H1 (cell line): ENCODE results near the gene SLC25A39. TPM values are rescaled to one million over a fixed set of nuclear protein-coding genes. Genes with fewer than 3 reads are reported as not detected.

ENCODE experiments used
- KDM4A ChIP-seq: IDR thresholded peaks from one replicate; pipeline ENCODE4 v1.7.1; 2012; ENCODE audit warnings: low read depth, mild to moderate bottlenecking, moderate library complexity, low read length, inconsistent platforms; ENCODE audit not compliant: severe bottlenecking
- NRF1 ChIP-seq: IDR thresholded peaks from 2 replicates; pipeline ENCODE4 v1.6.1; 2011; ENCODE audit warnings: mild to moderate bottlenecking, low read depth, low read length, improper control_type of control experiment
- RAD21 ChIP-seq, 2 experiments: IDR thresholded peaks in 1 of 2; conservative IDR thresholded peaks in 1 of 2; 2 replicates each; pipeline ENCODE4 v1.6.1; 2011; ENCODE audit warnings: low read depth in 2 of 2, low read length in 2 of 2, improper control_type of control experiment in 1 of 2, inconsistent platforms in 1 of 2, mild to moderate bottlenecking in 1 of 2, moderate library complexity in 1 of 2
- RFX5 ChIP-seq: IDR thresholded peaks from 2 replicates; pipeline ENCODE4 v1.6.1; 2011; ENCODE audit warnings: low read depth, low read length, improper control_type of control experiment, borderline replicate concordance
- SIX5 ChIP-seq: IDR thresholded peaks from 2 replicates; pipeline ENCODE4 v1.6.1; 2011; ENCODE audit warnings: mild to moderate bottlenecking, low read depth, low read length
- TAF7 ChIP-seq: optimal IDR thresholded peaks from 2 replicates; pipeline ENCODE3; 2011; ENCODE audit warnings: low read depth, mild to moderate bottlenecking, inconsistent platforms, low read length, moderate library complexity, borderline replicate concordance
- USF2 ChIP-seq: IDR thresholded peaks from 2 replicates; pipeline ENCODE4 v1.6.1; 2011; ENCODE audit warnings: low read length, improper control_type of control experiment
- polyA plus RNA-seq, 7 experiments: library from polyadenylated mRNA; depleted of rRNA in 3 of 7; stranded (reverse) in 5 of 7; unstranded in 2 of 7; fragments of >200 nt in 5 of 7; fragments of 200-250 nt in 2 of 7; gene quantifications; 1 replicate in 5 of 7; 2 replicates in 1 of 7; 4 replicates in 1 of 7; pipeline versions ENCODE4 v1.2.1 to v1.2.3, GENCODE V29; 2011 to 2013; ENCODE audit warnings: missing spikeins in 2 of 7, mixed read lengths in 2 of 7
- total RNA-seq: library from RNA; stranded (reverse); fragmentation: NEBNext Ultra II Directional; extraction: Animal tissue kit (Norgen Biotek cat#: 25700); gene quantifications from 2 replicates; pipeline ENCODE4 v1.2.1, GENCODE V29; 2021
- TF ChIP-seq, protein P1 (sequence below): IDR thresholded peaks from 2 replicates; pipeline ENCODE4 v1.6.1; 2011; ENCODE audit warnings: low read depth, mild to moderate bottlenecking, low read length; ENCODE audit not compliant: insufficient read depth
- TF ChIP-seq, protein P2 (sequence below): fragments of 300-600 bp; sonication (generic); IDR thresholded peaks from 2 replicates; pipeline ENCODE4 v1.7.1; 2012; ENCODE audit warnings: low read length, moderate library complexity, mild to moderate bottlenecking, inconsistent platforms; ENCODE audit not compliant: insufficient replicate concordance

Gene SLC25A39
- total and polyA plus RNA-seq, 2 of the 8 experiments (the other 6 are each of a cell fraction or from before 2014, with no cell fraction given) = 200 to 291 TPM

DNA sequence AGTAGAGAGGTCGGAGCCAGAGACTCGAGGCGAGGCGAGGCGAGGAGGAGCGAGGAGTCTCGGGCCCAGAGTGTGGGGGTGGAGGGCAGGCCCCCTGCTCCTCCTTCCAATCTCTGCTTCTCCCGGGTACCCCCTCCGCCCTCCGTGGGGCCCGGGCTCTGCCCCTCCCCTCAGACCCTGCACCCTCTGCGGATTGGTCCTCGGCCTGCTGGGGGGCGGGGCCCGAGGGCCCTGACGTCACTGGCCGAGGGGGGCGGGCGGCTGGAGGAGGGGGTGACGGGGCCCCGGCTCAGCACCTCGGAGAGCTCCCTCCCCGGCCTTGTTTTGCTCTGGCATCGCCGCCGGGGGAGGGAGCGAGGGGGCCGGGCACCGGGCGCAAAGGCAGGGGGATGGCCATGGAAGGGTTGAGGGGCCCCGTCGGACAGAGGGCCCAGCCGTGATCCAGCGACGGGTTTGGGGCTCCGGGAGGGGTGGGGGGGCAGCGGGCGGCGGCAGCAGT is 16.3 kb downstream of the SLC25A39 start, which contains the start of gene RUNDC3A (continued):
- TF ChIP-seq RFX5 (no peak), USF2 (no peak), NRF1 (no peak), TAF7 (no peak), RAD21 (IDR thresholded peaks at IDR 0.05 in 1 of 2, conservative IDR thresholded peaks at IDR 0.05 in 1 of 2; ENCODE audit: low read depth in 2 of 2, low read length in 2 of 2) (no peak), KDM4A (no peak), SIX5 (no peak)
- TF ChIP-seq, protein P1, sequence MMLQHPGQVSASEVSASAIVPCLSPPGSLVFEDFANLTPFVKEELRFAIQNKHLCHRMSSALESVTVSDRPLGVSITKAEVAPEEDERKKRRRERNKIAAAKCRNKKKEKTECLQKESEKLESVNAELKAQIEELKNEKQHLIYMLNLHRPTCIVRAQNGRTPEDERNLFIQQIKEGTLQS = no peak
- TF ChIP-seq, protein P2, sequence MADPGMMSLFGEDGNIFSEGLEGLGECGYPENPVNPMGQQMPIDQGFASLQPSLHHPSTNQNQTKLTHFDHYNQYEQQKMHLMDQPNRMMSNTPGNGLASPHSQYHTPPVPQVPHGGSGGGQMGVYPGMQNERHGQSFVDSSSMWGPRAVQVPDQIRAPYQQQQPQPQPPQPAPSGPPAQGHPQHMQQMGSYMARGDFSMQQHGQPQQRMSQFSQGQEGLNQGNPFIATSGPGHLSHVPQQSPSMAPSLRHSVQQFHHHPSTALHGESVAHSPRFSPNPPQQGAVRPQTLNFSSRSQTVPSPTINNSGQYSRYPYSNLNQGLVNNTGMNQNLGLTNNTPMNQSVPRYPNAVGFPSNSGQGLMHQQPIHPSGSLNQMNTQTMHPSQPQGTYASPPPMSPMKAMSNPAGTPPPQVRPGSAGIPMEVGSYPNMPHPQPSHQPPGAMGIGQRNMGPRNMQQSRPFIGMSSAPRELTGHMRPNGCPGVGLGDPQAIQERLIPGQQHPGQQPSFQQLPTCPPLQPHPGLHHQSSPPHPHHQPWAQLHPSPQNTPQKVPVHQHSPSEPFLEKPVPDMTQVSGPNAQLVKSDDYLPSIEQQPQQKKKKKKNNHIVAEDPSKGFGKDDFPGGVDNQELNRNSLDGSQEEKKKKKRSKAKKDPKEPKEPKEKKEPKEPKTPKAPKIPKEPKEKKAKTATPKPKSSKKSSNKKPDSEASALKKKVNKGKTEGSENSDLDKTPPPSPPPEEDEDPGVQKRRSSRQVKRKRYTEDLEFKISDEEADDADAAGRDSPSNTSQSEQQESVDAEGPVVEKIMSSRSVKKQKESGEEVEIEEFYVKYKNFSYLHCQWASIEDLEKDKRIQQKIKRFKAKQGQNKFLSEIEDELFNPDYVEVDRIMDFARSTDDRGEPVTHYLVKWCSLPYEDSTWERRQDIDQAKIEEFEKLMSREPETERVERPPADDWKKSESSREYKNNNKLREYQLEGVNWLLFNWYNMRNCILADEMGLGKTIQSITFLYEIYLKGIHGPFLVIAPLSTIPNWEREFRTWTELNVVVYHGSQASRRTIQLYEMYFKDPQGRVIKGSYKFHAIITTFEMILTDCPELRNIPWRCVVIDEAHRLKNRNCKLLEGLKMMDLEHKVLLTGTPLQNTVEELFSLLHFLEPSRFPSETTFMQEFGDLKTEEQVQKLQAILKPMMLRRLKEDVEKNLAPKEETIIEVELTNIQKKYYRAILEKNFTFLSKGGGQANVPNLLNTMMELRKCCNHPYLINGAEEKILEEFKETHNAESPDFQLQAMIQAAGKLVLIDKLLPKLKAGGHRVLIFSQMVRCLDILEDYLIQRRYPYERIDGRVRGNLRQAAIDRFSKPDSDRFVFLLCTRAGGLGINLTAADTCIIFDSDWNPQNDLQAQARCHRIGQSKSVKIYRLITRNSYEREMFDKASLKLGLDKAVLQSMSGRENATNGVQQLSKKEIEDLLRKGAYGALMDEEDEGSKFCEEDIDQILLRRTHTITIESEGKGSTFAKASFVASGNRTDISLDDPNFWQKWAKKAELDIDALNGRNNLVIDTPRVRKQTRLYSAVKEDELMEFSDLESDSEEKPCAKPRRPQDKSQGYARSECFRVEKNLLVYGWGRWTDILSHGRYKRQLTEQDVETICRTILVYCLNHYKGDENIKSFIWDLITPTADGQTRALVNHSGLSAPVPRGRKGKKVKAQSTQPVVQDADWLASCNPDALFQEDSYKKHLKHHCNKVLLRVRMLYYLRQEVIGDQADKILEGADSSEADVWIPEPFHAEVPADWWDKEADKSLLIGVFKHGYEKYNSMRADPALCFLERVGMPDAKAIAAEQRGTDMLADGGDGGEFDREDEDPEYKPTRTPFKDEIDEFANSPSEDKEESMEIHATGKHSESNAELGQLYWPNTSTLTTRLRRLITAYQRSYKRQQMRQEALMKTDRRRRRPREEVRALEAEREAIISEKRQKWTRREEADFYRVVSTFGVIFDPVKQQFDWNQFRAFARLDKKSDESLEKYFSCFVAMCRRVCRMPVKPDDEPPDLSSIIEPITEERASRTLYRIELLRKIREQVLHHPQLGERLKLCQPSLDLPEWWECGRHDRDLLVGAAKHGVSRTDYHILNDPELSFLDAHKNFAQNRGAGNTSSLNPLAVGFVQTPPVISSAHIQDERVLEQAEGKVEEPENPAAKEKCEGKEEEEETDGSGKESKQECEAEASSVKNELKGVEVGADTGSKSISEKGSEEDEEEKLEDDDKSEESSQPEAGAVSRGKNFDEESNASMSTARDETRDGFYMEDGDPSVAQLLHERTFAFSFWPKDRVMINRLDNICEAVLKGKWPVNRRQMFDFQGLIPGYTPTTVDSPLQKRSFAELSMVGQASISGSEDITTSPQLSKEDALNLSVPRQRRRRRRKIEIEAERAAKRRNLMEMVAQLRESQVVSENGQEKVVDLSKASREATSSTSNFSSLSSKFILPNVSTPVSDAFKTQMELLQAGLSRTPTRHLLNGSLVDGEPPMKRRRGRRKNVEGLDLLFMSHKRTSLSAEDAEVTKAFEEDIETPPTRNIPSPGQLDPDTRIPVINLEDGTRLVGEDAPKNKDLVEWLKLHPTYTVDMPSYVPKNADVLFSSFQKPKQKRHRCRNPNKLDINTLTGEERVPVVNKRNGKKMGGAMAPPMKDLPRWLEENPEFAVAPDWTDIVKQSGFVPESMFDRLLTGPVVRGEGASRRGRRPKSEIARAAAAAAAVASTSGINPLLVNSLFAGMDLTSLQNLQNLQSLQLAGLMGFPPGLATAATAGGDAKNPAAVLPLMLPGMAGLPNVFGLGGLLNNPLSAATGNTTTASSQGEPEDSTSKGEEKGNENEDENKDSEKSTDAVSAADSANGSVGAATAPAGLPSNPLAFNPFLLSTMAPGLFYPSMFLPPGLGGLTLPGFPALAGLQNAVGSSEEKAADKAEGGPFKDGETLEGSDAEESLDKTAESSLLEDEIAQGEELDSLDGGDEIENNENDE = no peak
